Lower leg skin (tissue), 4 donors: ENCODE measurements around the gene DNAJC16. TPM values are rescaled to one million over a fixed set of nuclear protein-coding genes. Genes with fewer than 3 reads are reported as not detected.
A peak's percentile ranks its signal among the peaks of the same experiment; 100 is the strongest.
"Not testable (repeated sequence)": the region's sequence is repeated elsewhere in the genome, so short reads cannot be mapped to it uniquely, and the experiment has no call there.

ENCODE experiments used
- DNase-seq, 2 donors: peaks; one replicate each; pipeline ENCODE4 v3.0.0-alpha.2; 2019; ENCODE audit warnings: low spot score in 2 of 2
- H3K4me3 ChIP-seq: fragments of 200-600 bp; sonication (generic); 2 replicates; pipeline ENCODE4 v1.5.1; 2017; ENCODE audit warnings: mild to moderate bottlenecking, low read depth; ENCODE audit not compliant: poor library complexity, severe bottlenecking
- CTCF ChIP-seq, 3 donors: fragments of 450-650 bp; IDR thresholded peaks; one replicate each; pipeline ENCODE4 v1.5.1; 2016; ENCODE audit warnings: antibody characterized with exemption in 3 of 3, mild to moderate bottlenecking in 3 of 3, moderate library complexity in 2 of 3
- POLR2A ChIP-seq, 2 donors: fragments of 450-650 bp; IDR thresholded peaks; one replicate each; pipeline ENCODE4 v1.6.1; 2016 to 2017; ENCODE audit warnings: antibody characterized with exemption in 2 of 2, mild to moderate bottlenecking in 1 of 2, moderate library complexity in 1 of 2
- WGBS, 2 donors: methylation state at CpG; one replicate each; pipeline ENCODE4 v1.1.5; 2018; 5-methylcytosine and 5-hydroxymethylcytosine counted together
- intact Hi-C: fragments of 100-400 bp; cut with DNase I; formaldehyde crosslinking; loops from one replicate; pipeline ENCODE4 v1.15.0; 2023; ENCODE audit warnings: low total_unique reads
- total RNA-seq, 4 donors: library from RNA; depleted of rRNA; stranded (reverse); fragments of >200 nt; gene quantifications; one replicate each; pipeline ENCODE4 v1.1.0, GENCODE V29; 2016

The DNAJC16 gene
- total RNA-seq: 10 to 100 TPM; 14.3 to 20.0 (median 19.7) TPM

GRCh38 chr1:15526490-15527339, at the start of gene DNAJC16:
Gene DNAJC16, plus strand, starts transcription at chr1:15526848. Its CDS starts 2,258 bp downstream, at chr1:15529106.
- TF ChIP-seq POLR2A (IDR thresholded peaks at IDR 0.05): no peak
- no peak for TF ChIP-seq CTCF (IDR thresholded peaks at IDR 0.05)
- peak within 1 kb of the TSS; percentile 96 for H3K4me3 ChIP-seq
- 0 to 1% methylated on average over 28 to 62 of the region's 65 CpGs for WGBS, 2 donors
- intact Hi-C loops: loop anchor here (5.0 kb wide), 1 partner anchor 231 kb away; the partner anchor contains the start of gene FBLIM1
- DNase-seq: peak; percentile 100

GRCh38 chr1:15476927-15477326, 49.7 kb upstream of the DNAJC16 start:
- TF ChIP-seq CTCF (IDR thresholded peaks at IDR 0.05) (no peak), POLR2A (IDR thresholded peaks at IDR 0.05) (no peak)
- intact Hi-C loops: no loop called here
- DNase-seq: no peak
- 92 to 94% methylated on average over 3 of the region's 3 CpGs for WGBS, 2 donors
- no peak overlapping the region for H3K4me3 ChIP-seq

- intact Hi-C loops: no loop called here
Measured at GRCh38 chr1:15477646-15478212, 48.9 kb upstream of the DNAJC16 start.

GRCh38 chr1:15479654-15480347, 46.8 kb upstream of the DNAJC16 start:
- DNase-seq: no peak
- 92 to 93% methylated on average over 11 of the region's 11 CpGs for WGBS, 2 donors
- TF ChIP-seq POLR2A (IDR thresholded peaks at IDR 0.05): no peak
- no peak for TF ChIP-seq CTCF (IDR thresholded peaks at IDR 0.05)
- H3K4me3 ChIP-seq: no peak overlapping the region
- intact Hi-C loops: no loop called here

More at GRCh38 chr1:15477646-15478212, 48.9 kb upstream of the DNAJC16 start:
- WGBS, 2 donors: 93 to 95% methylated on average over 5 of the region's 5 CpGs
- DNase-seq: no peak
- no peak for TF ChIP-seq CTCF (IDR thresholded peaks at IDR 0.05)
- TF ChIP-seq POLR2A (IDR thresholded peaks at IDR 0.05): no peak
- H3K4me3 ChIP-seq: no peak overlapping the region

GRCh38 chr1:15482455-15482854, 44.2 kb upstream of the DNAJC16 start:
- DNase-seq, intact Hi-C loops, H3K4me3 ChIP-seq: not testable (repeated sequence)
- 83 to 84% methylated on average over 6 of the region's 6 CpGs for WGBS, 2 donors

- intact Hi-C loops, DNase-seq, H3K4me3 ChIP-seq: not testable (repeated sequence)
- 67 to 79% methylated on average over 14 to 15 of the region's 16 CpGs for WGBS, 2 donors
Measured at GRCh38 chr1:15482983-15483543, 43.6 kb upstream of the DNAJC16 start.
